Measurements from ENCODE around the gene POMT1. TPM values are rescaled to one million over a fixed set of nuclear protein-coding genes. Genes with fewer than 3 reads are reported as not detected.

Gene POMT1
- total and polyA plus RNA-seq, 4 donors: 11.9 to 28.3 (median 23.1) TPM

DNA sequence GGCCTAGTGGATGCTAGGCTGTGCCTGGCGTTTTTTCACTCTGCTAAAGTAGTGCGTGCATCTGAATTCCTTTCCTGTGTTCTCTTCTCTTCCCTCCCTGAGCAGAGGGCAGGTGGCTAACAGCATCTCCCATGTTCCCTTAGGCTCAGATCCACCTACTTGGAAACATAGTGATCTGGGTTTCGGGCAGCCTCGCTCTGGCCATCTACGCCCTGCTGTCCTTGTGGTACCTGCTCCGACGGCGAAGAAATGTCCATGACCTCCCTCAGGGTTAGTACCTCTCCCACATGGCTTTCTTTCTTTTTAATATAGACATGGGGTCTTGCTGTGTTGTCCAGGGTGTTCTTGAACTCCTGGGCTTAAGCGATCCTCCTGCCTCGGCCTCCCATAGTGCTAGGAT is 18.5 kb downstream of the POMT1 start:
- Histone ChIP-seq H3K4me1 (ENCODE audit: control insufficient read depth in 5 of 5, insufficient read depth in 5 of 5, low read length in 5 of 5) (no peaks in the 10 kb centered on the region), H3K9ac (ENCODE audit: insufficient read depth in 1 of 2, low read length in 2 of 2) (no peak overlapping the region), H3K27me3 (ENCODE audit: control insufficient read depth in 3 of 3, insufficient read depth in 3 of 3, low read length in 2 of 3) (no peaks in the 10 kb centered on the region), H3K36me3 (ENCODE audit: control insufficient read depth in 4 of 4, insufficient read depth in 4 of 4, low read length in 4 of 4) (peaks cover 8 to 66% (median 46%) of the 10 kb centered on the region in 4 donors), H3K27ac (ENCODE audit: low read depth in 1 of 2, low read length in 1 of 2) (no peak overlapping the region), H3K4me3 (no peak overlapping the region), H3K9me3 (ENCODE audit: control insufficient read depth in 4 of 4, insufficient read depth in 3 of 4, low read length in 3 of 4) (no peaks in the 10 kb centered on the region)
- ATAC-seq (ENCODE audit: insufficient read depth, low FRiP score): no peak
- DNase-seq: no peak
- 95 to 96% methylated on average over 10 of the region's 10 CpGs for WGBS, 2 donors
- TF ChIP-seq, protein P1, sequence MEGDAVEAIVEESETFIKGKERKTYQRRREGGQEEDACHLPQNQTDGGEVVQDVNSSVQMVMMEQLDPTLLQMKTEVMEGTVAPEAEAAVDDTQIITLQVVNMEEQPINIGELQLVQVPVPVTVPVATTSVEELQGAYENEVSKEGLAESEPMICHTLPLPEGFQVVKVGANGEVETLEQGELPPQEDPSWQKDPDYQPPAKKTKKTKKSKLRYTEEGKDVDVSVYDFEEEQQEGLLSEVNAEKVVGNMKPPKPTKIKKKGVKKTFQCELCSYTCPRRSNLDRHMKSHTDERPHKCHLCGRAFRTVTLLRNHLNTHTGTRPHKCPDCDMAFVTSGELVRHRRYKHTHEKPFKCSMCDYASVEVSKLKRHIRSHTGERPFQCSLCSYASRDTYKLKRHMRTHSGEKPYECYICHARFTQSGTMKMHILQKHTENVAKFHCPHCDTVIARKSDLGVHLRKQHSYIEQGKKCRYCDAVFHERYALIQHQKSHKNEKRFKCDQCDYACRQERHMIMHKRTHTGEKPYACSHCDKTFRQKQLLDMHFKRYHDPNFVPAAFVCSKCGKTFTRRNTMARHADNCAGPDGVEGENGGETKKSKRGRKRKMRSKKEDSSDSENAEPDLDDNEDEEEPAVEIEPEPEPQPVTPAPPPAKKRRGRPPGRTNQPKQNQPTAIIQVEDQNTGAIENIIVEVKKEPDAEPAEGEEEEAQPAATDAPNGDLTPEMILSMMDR (IDR thresholded peaks at IDR 0.05; ENCODE audit: control extremely low read depth, extremely low read depth): no peak

DNA sequence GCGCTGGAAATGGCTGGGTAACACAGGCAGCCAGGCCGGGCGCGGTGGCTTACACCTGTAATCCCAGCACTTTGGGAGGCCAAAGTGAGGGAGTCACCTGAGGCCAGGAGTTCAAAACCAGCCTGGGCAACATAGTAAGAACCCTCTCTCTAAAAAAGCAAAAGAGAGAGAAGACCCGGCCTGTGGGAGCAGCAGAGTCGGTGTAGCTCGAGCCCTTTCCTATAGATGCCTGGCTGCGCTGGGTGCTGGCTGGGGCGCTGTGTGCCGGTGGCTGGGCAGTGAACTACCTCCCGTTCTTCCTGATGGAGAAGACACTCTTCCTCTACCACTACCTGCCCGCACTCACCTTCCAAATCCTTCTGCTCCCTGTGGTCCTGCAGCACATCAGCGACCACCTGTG is 19.1 kb downstream of the POMT1 start:
- H3K36me3 ChIP-seq (ENCODE audit: control insufficient read depth in 4 of 4, insufficient read depth in 4 of 4, low read length in 4 of 4): peaks cover 6 to 67% (median 42%) of the 10 kb centered on the region in 4 donors
- WGBS, 2 donors: 96 to 97% methylated on average over 13 of the region's 13 CpGs
- H3K4me1 ChIP-seq (ENCODE audit: control insufficient read depth in 5 of 5, insufficient read depth in 5 of 5, low read length in 5 of 5): no peaks in the 10 kb centered on the region
- H3K4me3 ChIP-seq: no peak overlapping the region
- no peaks in the 10 kb centered on the region for H3K9me3 ChIP-seq (ENCODE audit: control insufficient read depth in 4 of 4, insufficient read depth in 3 of 4, low read length in 3 of 4)
- no peak overlapping the region for H3K9ac ChIP-seq (ENCODE audit: insufficient read depth in 1 of 2, low read length in 2 of 2)
- TF ChIP-seq, protein P1 (IDR thresholded peaks at IDR 0.05; ENCODE audit: control extremely low read depth, extremely low read depth): no peak
- H3K27me3 ChIP-seq (ENCODE audit: control insufficient read depth in 3 of 3, insufficient read depth in 3 of 3, low read length in 2 of 3): no peaks in the 10 kb centered on the region
- H3K27ac ChIP-seq (ENCODE audit: low read depth in 1 of 2, low read length in 1 of 2): no peak overlapping the region
- ATAC-seq (ENCODE audit: insufficient read depth, low FRiP score) (no peak), DNase-seq (no peak)

DNA sequence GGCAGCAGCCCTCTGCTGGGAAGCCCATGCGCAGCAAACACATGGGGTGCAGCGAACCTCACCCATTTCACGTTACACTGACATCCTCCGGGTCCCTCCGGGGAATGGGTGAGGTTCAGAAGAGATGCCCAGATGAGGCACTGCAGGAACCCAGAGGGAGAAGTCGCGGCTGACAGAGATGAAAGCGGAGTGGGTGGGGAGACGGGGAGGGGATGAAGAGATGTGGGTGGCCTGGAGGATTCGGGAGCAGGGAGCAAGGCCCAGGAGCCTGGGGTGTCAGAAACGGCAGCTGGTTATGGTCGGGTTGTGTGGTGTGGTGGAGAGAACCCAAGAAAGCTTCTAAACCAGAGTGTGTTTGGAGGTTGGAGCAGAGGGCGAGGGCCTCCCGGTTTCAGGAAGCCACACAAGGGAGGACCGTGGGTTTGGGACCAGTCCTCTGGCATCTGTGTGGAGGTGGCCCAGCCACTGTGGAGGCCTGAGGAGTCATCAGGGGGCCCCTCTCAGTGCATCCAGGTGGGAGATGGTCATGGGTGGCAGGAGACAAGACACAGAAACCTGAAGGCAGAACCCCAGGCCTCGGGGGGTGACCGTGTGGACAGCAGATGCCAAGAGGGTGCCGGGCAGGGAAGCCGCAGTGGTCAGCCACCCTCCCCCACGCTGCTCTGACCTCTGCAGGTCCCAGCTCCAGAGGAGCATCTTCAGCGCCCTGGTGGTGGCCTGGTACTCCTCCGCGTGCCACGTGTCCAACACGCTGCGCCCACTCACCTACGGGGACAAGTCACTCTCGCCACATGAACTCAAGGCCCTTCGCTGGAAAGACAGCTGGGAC is 19.8 kb downstream of the POMT1 start:
- no peaks in the 10 kb centered on the region for H3K4me1 ChIP-seq (ENCODE audit: control insufficient read depth in 5 of 5, insufficient read depth in 5 of 5, low read length in 5 of 5)
- H3K9me3 ChIP-seq (ENCODE audit: control insufficient read depth in 4 of 4, insufficient read depth in 3 of 4, low read length in 3 of 4): no peaks in the 10 kb centered on the region
- ATAC-seq (ENCODE audit: insufficient read depth, low FRiP score) (no peak), DNase-seq (no peak)
- peaks cover 6 to 68% (median 40%) of the 10 kb centered on the region in 4 donors for H3K36me3 ChIP-seq (ENCODE audit: control insufficient read depth in 4 of 4, insufficient read depth in 4 of 4, low read length in 4 of 4)
- TF ChIP-seq, protein P1 (IDR thresholded peaks at IDR 0.05; ENCODE audit: control extremely low read depth, extremely low read depth): no peak
- H3K27ac ChIP-seq (ENCODE audit: low read depth in 1 of 2, low read length in 1 of 2): no peak overlapping the region
- no peak overlapping the region for H3K9ac ChIP-seq (ENCODE audit: insufficient read depth in 1 of 2, low read length in 2 of 2)
- H3K4me3 ChIP-seq: no peak overlapping the region
- WGBS, 2 donors: 92 to 93% methylated on average over 29 of the region's 29 CpGs
- H3K27me3 ChIP-seq (ENCODE audit: control insufficient read depth in 3 of 3, insufficient read depth in 3 of 3, low read length in 2 of 3): no peaks in the 10 kb centered on the region
